HG03354 (cell line): Measurements from ENCODE around the gene IBA57.
"Not testable (repeated sequence)": the region's sequence is repeated elsewhere in the genome, so short reads cannot be mapped to it uniquely, and the experiment has no call there.

Experiments used
- ATAC-seq: cut with Tn5 transposase; IDR thresholded peaks from one replicate; pipeline ENCODE4 v1.9.1; 2021; ENCODE audit warnings: mild to moderate bottlenecking; ENCODE audit not compliant: unreplicated experiment, poor library complexity, severe bottlenecking

Gene IBA57

DNA sequence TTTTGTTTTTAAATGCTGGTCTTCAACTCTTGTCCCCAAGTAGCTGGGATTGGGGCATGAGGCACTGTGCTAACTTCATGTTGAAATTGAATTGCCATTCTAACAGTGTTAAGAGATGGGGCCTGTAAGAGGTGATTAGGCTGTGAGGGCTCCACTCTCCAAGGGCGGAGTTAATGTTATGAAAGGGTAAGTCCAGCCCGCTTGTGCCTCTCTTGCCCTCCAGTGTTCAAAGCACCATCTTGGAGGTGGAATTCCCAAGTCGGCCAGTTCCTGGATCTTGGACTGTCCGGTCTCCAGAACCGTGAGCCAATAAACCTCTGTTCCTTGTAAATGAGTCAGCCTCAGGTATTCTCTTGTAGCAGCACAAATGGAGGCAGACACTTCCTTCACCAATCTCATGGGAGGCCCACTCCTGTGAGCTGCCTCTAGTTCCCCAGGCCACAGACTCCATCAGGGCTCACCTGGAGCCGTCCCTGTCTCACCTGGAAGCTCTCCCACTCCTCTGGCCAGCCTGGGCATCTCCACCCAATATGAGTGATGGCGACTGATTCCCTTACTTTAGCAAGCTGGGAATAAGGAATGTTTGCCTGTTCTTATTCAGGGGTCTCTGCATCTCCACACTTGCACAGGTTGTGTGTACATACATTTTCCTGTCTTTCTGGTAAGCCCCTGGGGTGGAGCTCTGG lies 15.5 kb downstream of the IBA57 start:
- ATAC-seq = no peak

DNA sequence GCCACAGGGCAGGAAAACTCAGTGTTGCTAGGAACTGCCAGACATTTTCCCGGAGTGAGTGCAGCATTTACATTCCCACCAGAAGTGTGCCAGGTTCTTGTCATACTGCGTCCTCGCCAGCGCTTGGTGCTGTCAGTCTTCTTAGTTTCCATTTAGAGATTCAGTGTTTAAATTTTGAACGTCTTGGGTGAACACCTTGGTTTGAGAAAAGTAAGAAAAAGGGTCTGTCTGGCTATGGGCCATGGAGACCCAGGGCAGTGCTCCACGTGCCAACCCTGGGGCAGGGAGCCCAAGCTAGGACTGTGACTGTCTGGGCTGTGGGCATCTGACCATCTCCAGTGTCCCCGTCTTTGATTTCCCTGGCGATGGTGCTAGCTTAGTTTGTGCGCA lies 16.0 kb downstream of the IBA57 start:
- no peak for ATAC-seq

DNA sequence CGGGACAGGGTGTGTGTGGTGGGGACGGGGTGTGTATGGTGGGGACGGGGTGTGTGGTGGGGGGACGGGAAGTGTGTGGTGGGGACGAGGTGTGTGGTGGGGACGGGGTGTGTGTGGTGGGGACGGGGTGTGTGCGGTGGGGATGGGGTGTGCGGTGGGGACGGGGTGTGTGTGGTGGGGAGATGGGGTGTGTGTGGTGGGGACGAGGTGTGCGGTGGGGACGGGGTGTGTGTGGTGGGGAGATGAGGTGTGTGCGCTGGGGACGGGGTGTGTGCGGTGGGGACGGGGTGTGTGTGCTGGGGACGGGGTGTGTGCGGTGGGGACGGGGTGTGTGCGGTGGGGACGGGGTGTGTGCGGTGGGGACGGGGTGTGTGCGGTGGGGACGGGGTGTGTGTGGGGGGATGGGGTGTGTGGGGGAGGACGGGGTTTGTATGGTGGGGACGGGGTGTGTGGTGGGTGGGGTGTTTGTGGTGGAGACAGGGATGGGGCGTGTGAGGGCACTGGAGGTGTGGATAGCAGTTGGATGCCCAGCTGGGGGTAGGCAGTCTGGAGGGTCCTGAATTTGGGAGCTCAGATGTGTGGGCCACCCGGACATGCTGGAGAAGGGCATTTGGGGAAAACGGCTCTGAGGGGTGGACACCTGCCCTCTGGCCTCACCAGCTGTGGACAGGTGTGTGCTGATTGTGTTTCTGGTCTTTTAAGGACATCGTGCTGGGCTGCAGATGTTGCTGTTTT lies 16.9 kb downstream of the IBA57 start:
- ATAC-seq = no peak

GRCh38 chr1:228184152-228184551 lies 18.5 kb downstream of the IBA57 start:
- no peak for ATAC-seq

GRCh38 chr1:228185641-228185965 lies 20.0 kb downstream of the IBA57 start:
- ATAC-seq = no peak

DNA sequence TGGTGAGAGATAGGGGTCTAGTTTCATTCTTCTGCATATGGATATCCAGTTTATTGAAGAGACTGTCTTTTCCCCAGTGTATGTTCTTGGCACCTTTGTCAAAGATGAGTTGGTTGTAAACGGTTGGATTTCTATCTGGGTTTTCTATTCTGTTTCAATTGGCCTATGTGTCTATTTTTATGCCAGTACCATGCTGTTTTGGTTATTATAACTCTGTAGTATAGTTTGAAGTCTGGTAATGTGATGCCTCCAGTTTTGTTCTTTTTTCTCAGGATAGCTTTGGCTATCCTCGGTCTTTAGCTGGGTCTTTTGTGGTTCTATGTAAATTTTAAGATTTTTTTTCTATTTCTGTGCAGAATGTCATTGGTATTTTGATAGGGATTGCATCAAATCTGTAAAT lies 22.6 kb downstream of the IBA57 start:
- not testable (repeated sequence) for ATAC-seq

GRCh38 chr1:228190182-228190581 lies 24.6 kb downstream of the IBA57 start:
- no peak for ATAC-seq

- ATAC-seq = no peak
These were observed 25.2 kb downstream of the IBA57 start for GRCh38 chr1:228190778-228191177.

DNA sequence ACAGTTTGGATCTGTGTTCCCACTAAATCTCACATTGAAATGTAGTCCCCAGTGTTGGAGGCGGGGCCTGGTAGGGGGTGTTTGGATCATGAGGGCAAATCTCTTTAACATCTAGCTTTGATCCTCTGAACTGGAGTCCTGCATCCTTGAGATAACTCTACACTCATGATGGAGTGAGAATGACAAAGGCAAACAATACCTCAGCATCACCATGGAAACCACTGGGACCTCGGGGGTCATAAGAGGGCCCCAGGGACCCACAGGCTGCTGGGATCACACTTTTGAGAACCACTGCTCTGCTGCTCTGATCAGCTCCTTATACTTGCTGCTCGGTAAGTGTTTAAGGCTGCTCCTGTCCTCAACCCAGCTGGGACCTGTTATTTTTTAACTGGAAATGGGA lies 28.8 kb downstream of the IBA57 start:
- no peak for ATAC-seq

- ATAC-seq = no peak
These were observed 29.6 kb downstream of the IBA57 start for GRCh38 chr1:228194921-228195812.

GRCh38 chr1:228197555-228198147 lies 32.0 kb downstream of the IBA57 start:
- no peak for ATAC-seq

DNA sequence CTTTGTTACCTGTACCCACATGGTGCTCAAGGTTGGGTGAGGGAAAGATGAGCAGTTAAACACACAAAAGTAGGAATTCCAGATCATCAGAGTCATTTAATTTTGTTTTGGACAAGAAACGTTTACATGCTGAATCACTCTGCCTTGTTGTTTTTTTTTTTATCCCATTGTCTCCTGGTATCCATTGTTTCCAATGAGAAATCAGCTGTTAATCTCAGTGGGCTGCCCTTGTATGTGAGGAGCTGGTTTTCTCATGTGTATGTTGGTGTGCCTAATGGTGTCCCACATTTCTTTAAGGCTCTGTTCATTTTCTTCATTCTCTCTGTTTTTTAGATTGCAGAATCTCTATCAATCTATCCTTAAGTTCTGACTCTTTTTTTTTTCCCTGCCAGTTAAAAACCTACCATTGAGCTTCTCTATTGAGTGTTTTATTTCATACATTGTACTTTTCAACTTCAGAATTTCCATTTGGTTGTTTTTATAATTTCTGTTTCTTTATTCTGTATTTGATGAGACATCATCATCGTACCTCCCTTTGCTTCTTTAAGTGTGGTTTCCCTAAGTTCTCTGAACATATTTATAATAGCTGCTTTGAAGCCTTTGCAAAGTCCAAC lies 33.5 kb downstream of the IBA57 start:
- no peak for ATAC-seq

- ATAC-seq = no peak
These were observed 39.4 kb downstream of the IBA57 start for GRCh38 chr1:228204958-228205357.

GRCh38 chr1:228205526-228206436 lies 40.2 kb downstream of the IBA57 start:
- no peak for ATAC-seq

GRCh38 chr1:228206582-228207351 lies 41.2 kb downstream of the IBA57 start:
- ATAC-seq = no peak

- no peak for ATAC-seq
These were observed 41.8 kb downstream of the IBA57 start for GRCh38 chr1:228207381-228207810.

DNA sequence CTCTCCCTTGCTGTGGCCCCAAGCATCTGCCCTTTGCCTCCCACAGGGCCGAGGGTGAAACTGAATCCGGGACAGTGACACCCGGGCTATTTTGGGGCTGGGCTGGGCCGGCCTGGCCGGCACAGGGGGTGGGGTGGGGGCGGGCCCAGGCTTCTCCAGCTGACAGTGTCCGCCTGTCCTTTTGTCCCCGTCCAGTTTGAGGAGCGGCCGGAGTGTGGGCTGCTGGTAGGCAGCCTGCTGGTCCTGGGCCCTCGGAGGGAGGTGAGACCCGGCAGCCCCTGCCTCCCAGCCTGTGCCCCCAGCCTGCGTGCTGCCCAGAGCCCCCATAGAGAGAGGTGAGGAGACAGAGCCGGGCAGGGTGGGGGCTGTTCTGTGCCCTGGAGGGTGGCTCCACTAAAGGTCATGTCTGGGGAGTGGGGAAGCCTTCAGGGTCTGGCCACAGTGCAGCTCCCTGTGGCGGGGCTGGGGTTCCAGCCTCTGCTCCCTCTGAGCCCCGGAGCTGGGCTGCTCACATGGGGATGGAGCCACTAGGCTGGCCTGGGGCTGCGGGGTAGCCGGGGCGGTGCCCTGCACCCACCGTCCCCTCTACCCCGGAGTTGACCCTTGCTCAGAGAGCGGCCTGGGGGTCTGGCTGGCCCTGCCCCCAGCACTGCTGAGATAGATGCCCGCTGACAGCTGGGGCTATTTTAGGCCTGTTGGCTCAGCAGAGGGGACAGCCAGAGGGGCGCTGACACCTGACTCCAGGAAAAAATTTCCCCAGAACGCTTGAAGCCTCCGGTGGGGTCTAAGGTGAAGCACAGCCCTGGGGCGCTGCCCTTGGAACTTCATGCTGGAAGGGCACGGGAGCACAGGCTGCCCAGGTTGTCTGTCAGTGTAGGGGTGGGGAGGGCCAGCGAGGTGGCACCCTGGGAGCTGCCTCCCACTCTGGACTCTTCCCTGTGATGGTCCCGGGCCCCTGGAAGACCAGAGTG lies 42.5 kb downstream of the IBA57 start, which contains the start of gene OBSCN:
TSS of gene OBSCN (plus strand) at position 194 of the 971 bp plus-strand sequence. CDS start 3,740 bp downstream, outside the sequence.
- ATAC-seq = no peak
